HepG2 (cell line): ENCODE data around the gene TMEM198. TPM values are rescaled to one million over a fixed set of nuclear protein-coding genes. Genes with fewer than 3 reads are reported as not detected.

ENCODE experiments used
- ATAC-seq: fragments of 200-7000 bp; cut with Tn5 transposase; 3 replicates; pipeline ENCODE4 v1.9.1; 2020; ENCODE audit warnings: mild to moderate bottlenecking, moderate library complexity
- BruUV-seq: library from RNA; stranded (reverse); fragments of 400-500 nt; replicated peaks from 2 replicates; lab custom pipeline; 2021; lab: Mats Ljungman, UMichigan
- CTCF ChIA-PET: fragments of 300-600 bp; formaldehyde crosslinking; extraction: SDS; loops from one replicate; lab custom pipeline; 2021; ENCODE audit warnings: low total read pairs, inconsistent platforms, low intra/inter-chr PET ratio; lab: Yijun Ruan, JAX
- POLR2A ChIA-PET: fragments of 350-600 bp; sonication (Branson Sonifier 250); formaldehyde crosslinking; loops from one replicate; lab custom pipeline; 2020; ENCODE audit warnings: antibody characterized with exemption, inconsistent platforms; lab: Yijun Ruan, JAX
- DNase-seq: peaks from one replicate; pipeline ENCODE4 v3.0.0-alpha.2; 2015; ENCODE audit warnings: low spot score
- FAIRE-seq: peaks from 3 replicates; lab custom pipeline; 2011; peaks lifted over from hg19 to GRCh38; lab: Jason Lieb, UNC
- H2AFZ ChIP-seq: one replicate; pipeline ENCODE4 v1.6.1; 2011; ENCODE audit warnings: low read length, inconsistent platforms
- H3K27ac ChIP-seq: fragments of 300-600 bp; 3 replicates; pipeline ENCODE4 v1.8.0; 2011; ENCODE audit warnings: mixed run types, mild to moderate bottlenecking, mixed read lengths, low read length, inconsistent platforms; ENCODE audit not compliant: insufficient read depth; ENCODE audit errors: extremely low read length
- H3K27me3 ChIP-seq, 2 experiments: fragments of 200-600 bp in 1 of 2; 2 replicates in 1 of 2; 3 replicates in 1 of 2; pipeline versions ENCODE4 v1.6.0 to v1.8.0; 2011; ENCODE audit warnings: low read length in 2 of 2, mild to moderate bottlenecking in 2 of 2, moderate library complexity in 2 of 2, inconsistent platforms in 1 of 2; ENCODE audit not compliant: insufficient read depth in 2 of 2, control insufficient read depth in 1 of 2
- H3K36me3 ChIP-seq, 2 experiments: fragments of 200-600 bp in 1 of 2; replicated peaks in 1 of 2; 2 replicates in 1 of 2; 3 replicates in 1 of 2; pipeline versions ENCODE4 v1.5.1 to v1.8.0; 2011; ENCODE audit warnings: low read length in 2 of 2, inconsistent platforms in 1 of 2; ENCODE audit not compliant: insufficient read depth in 2 of 2, control insufficient read depth in 1 of 2
- H3K4me1 ChIP-seq: 2 replicates; pipeline ENCODE4 v1.5.1; 2012; ENCODE audit warnings: low read length, inconsistent platforms; ENCODE audit not compliant: insufficient read depth
- H3K4me2 ChIP-seq: 2 replicates; pipeline ENCODE4 v1.6.0; 2011; ENCODE audit warnings: low read depth, low read length, inconsistent platforms
- H3K4me3 ChIP-seq, 3 experiments: fragments of 200-600 bp in 1 of 3; sonication (generic), shearing (Covaris generic) in 1 of 3; replicated peaks in 1 of 3; 2 replicates each; pipeline ENCODE4 v1.5.1; 2011 to 2016; ENCODE audit warnings: low read length in 3 of 3, inconsistent platforms in 2 of 3, low read depth in 2 of 3, mild to moderate bottlenecking in 2 of 3, control low read depth in 1 of 3, mixed read lengths in 1 of 3; ENCODE audit not compliant: insufficient read depth in 1 of 3
- H3K79me2 ChIP-seq: one replicate; pipeline ENCODE4 v1.6.1; 2011; ENCODE audit warnings: low read length, inconsistent platforms; ENCODE audit not compliant: insufficient read depth
- H3K9ac ChIP-seq: 2 replicates; pipeline ENCODE4 v1.6.0; 2011; ENCODE audit warnings: mild to moderate bottlenecking, low read depth, low read length, inconsistent platforms; ENCODE audit not compliant: insufficient read depth
- H3K9me3 ChIP-seq: 2 replicates; pipeline ENCODE4 v1.5.1; 2012; ENCODE audit warnings: mild to moderate bottlenecking, low read length
- H4K20me1 ChIP-seq: 2 replicates; pipeline ENCODE4 v1.6.0; 2011; ENCODE audit warnings: inconsistent platforms, mild to moderate bottlenecking, low read length, moderate library complexity; ENCODE audit not compliant: insufficient read depth
- DNMT1 ChIP-seq: sonication (generic); formaldehyde crosslinking; IDR thresholded peaks from 2 replicates; pipeline ENCODE4 v1.5.1; 2020; ENCODE audit warnings: mild to moderate bottlenecking, missing genetic modification reagents
- FIP1L1 ChIP-seq: fragments of 200-400 bp; formaldehyde crosslinking; IDR thresholded peaks from 2 replicates; pipeline ENCODE4 v1.6.1; 2018; ENCODE audit warnings: low read depth, mild to moderate bottlenecking, low read length, moderate library complexity, borderline replicate concordance; ENCODE audit not compliant: insufficient read depth
- HNRNPUL1 ChIP-seq: fragments of 200-400 bp; formaldehyde crosslinking; IDR thresholded peaks from 2 replicates; pipeline ENCODE4 v1.6.1; 2017; ENCODE audit warnings: low read depth, mild to moderate bottlenecking, low read length, moderate library complexity
- MTF2 ChIP-seq: sonication (generic); formaldehyde crosslinking; IDR thresholded peaks from 2 replicates; pipeline ENCODE4 v1.5.0; 2020; ENCODE audit warnings: missing genetic modification reagents, borderline replicate concordance
- NBN ChIP-seq: fragments of 450-650 bp; conservative IDR thresholded peaks from 2 replicates; pipeline ENCODE4 v1.6.1; 2017
- NFATC3 ChIP-seq: sonication (generic); formaldehyde crosslinking; IDR thresholded peaks from 2 replicates; pipeline ENCODE4 v1.5.1; 2020; ENCODE audit warnings: mild to moderate bottlenecking, missing genetic modification reagents
- NR1H2 ChIP-seq: sonication (generic); formaldehyde crosslinking; IDR thresholded peaks from 2 replicates; pipeline ENCODE4 v1.8.1; 2022; ENCODE audit warnings: low read depth, missing genetic modification reagents, borderline replicate concordance
- ZMYM3 ChIP-seq: sonication (generic); formaldehyde crosslinking; IDR thresholded peaks from 2 replicates; pipeline ENCODE4 v1.5.1; 2020; ENCODE audit warnings: mild to moderate bottlenecking, missing genetic modification reagents
- ZNF350 ChIP-seq: sonication (generic); formaldehyde crosslinking; IDR thresholded peaks from 2 replicates; pipeline ENCODE4 v1.4.0; 2020; ENCODE audit warnings: mild to moderate bottlenecking, low read depth, missing genetic modification reagents, borderline replicate concordance
- ZNF354B ChIP-seq: sonication (generic); formaldehyde crosslinking; IDR thresholded peaks from 2 replicates; pipeline ENCODE4 v1.8.0; 2022; ENCODE audit warnings: mild to moderate bottlenecking, missing genetic modification reagents
- ZNF367 ChIP-seq: sonication (generic); formaldehyde crosslinking; IDR thresholded peaks from 2 replicates; pipeline ENCODE4 v1.4.0; 2020; ENCODE audit warnings: missing genetic modification reagents, borderline replicate concordance
- ZNF567 ChIP-seq: sonication (generic); formaldehyde crosslinking; IDR thresholded peaks from 2 replicates; pipeline ENCODE4 v1.8.1; 2023; ENCODE audit warnings: mild to moderate bottlenecking, missing genetic modification reagents, borderline replicate concordance
- ZNF589 ChIP-seq: sonication (generic); formaldehyde crosslinking; conservative IDR thresholded peaks from 2 replicates; pipeline ENCODE4 v1.8.0; 2022; ENCODE audit warnings: mild to moderate bottlenecking, moderate library complexity, missing genetic modification reagents
- ZNF703 ChIP-seq: sonication (generic); formaldehyde crosslinking; IDR thresholded peaks from 2 replicates; pipeline ENCODE4 v1.5.1; 2020; ENCODE audit warnings: missing genetic modification reagents, mild to moderate bottlenecking, moderate library complexity, borderline replicate concordance
- ZNF75D ChIP-seq: sonication (generic); formaldehyde crosslinking; IDR thresholded peaks from 2 replicates; pipeline ENCODE4 v1.8.1; 2023; ENCODE audit warnings: missing genetic modification reagents, mild to moderate bottlenecking, borderline replicate concordance
- WGBS: methylation state at CpG from one replicate; pipeline ENCODE4 v1.1.6; 2017; ENCODE audit warnings: low lambda C conversion rate; 5-methylcytosine and 5-hydroxymethylcytosine counted together
- in situ Hi-C: cut with HindIII; loops from 2 replicates; pipeline ENCODE4 v1.10.0; 2017; ENCODE audit warnings: low pct_unique_long_range_greater_than_20kb; ENCODE audit not compliant: extremely low pct_ligation_motif_present
- intact Hi-C: fragments of 100-400 bp; cut with micrococcal nuclease; formaldehyde crosslinking; loops from one replicate; pipeline ENCODE4 v1.10.0; 2022; ENCODE audit not compliant: unreplicated experiment
- polyA plus RNA-seq, 8 experiments: library from polyadenylated mRNA; depleted of rRNA in 3 of 8; stranded (reverse) in 7 of 8; unstranded in 1 of 8; fragments of >200 nt; fragmentation: Illumina TruSeq in 4 of 8; extraction: Trizol in 4 of 8; gene quantifications; 2 replicates each; pipeline versions ENCODE4 v1.2.1 to v1.2.3, GENCODE V29; 2011 to 2016; ENCODE audit warnings: low read depth in 4 of 8, missing spikeins in 1 of 8, mixed read lengths in 1 of 8; ENCODE audit not compliant: insufficient read depth in 1 of 8
- total RNA-seq, 5 experiments: library from RNA; depleted of rRNA; stranded (reverse); fragments of >200 nt; fragmentation: Illumina TruSeq; extraction: Trizol; gene quantifications; 2 replicates each; pipeline ENCODE4 v1.2.3, GENCODE V29; 2016; ENCODE audit warnings: low read depth in 1 of 5
- TF ChIP-seq, protein P1 (sequence below): sonication (generic); formaldehyde crosslinking; IDR thresholded peaks from 2 replicates; pipeline ENCODE4 v1.4.0; 2020; ENCODE audit warnings: missing genetic modification reagents, borderline replicate concordance
- TF ChIP-seq, protein P2 (sequence below): sonication (generic); formaldehyde crosslinking; IDR thresholded peaks from 2 replicates; pipeline ENCODE4 v1.8.1; 2022; ENCODE audit warnings: low read depth, mild to moderate bottlenecking, missing genetic modification reagents
- TF ChIP-seq, protein P3 (sequence below): sonication (generic); formaldehyde crosslinking; IDR thresholded peaks from 2 replicates; pipeline ENCODE4 v1.4.0; 2020; ENCODE audit warnings: missing genetic modification reagents

The TMEM198 gene
- total and polyA plus RNA-seq, 2 of the 13 experiments (the other 11 are each of a cell fraction or from before 2014, with no cell fraction given) = 17.3 to 23.5 TPM

DNA sequence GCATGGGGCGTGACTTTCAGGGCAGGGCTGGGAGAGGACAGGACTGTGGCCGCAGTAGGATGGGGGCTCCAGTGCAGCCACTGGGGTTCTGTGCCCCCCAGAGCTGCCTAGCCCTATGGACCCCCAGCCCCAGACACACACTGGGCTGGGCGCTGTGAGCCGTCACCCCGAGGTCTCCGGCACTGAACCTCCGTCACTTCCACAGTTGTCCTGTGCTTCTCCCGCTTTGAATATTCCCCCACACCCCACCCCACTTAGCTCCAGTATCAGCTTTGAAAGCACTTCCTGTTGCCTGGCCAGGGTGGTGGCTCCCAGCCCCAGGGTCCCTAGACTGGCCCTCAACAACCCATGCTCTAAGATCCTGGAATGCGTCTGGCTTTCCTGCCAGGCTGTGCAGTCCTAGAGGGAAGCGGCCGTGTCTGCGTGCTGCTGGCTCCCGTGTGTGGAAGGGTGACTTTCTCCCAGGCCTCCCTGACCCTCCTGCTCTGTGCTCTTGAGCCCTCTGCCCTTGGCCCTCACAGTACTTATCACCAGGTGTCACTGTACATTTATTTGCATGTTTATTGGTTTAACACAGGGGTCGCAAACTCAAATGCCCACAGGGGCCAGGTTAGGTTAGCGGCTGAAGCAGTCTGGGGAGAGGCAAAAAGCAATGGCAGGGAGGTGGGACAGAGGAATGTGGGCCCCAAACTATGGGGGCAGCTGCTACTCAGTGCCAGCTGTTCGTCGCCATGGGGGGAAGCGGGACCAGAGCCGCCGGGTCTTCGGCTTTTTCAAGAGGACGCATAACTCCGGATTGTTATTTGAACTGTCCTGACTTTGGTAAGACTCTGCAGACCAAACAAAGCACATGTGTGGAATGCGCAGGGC, 17.6 kb downstream of the TMEM198 start:
- ChIA-PET CTCF (interaction anchor here (2.7 to 3.7 kb wide), 2 partner anchors 20 to 81 kb away, joined by 19 to 28 read pairs; no protein-coding TSS in a partner anchor), POLR2A (interaction anchor here (0.6 to 4.2 kb wide), 11 partner anchors 9 to 63 kb away, joined by 3 to 45 read pairs (median 6); partner anchors contain the start of genes CHPF, GMPPA, INHA and OBSL1)
- Histone ChIP-seq H3K27ac (peak overlapping the region; percentile 7), H3K4me3 (no peak overlapping the region), H3K4me1 (peaks cover 46% of the 10 kb centered on the region), H3K36me3 (peaks cover 18 to 28% of the 10 kb centered on the region in 2 experiments; a peak in 4 of 5 replicates), H3K4me2 (peak overlapping the region; percentile 41), H3K9me3 (no peaks in the 10 kb centered on the region), H3K79me2 (no peaks in the 10 kb centered on the region), H4K20me1 (no peaks in the 10 kb centered on the region), H2AFZ (no peak overlapping the region), H3K27me3 (no peaks in the 10 kb centered on the region), H3K9ac (no peak overlapping the region)
- ATAC-seq (peak; percentile 66), FAIRE-seq (peak; percentile 51), DNase-seq (peak; percentile 60)
- in situ Hi-C loops (loop anchor here (5.0 kb wide), 1 partner anchor 36 kb away; the partner anchor contains the start of gene STK11IP), intact Hi-C loops (loop anchor here (1.0 to 5.0 kb wide), 3 partner anchors 21 to 81 kb away; partner anchors contain the start of gene STK11IP)
- TSS peak; percentile 23 for BruUV-seq
- WGBS = 68% methylated on average over 22 of the region's 24 CpGs
- TF ChIP-seq, protein P1, sequence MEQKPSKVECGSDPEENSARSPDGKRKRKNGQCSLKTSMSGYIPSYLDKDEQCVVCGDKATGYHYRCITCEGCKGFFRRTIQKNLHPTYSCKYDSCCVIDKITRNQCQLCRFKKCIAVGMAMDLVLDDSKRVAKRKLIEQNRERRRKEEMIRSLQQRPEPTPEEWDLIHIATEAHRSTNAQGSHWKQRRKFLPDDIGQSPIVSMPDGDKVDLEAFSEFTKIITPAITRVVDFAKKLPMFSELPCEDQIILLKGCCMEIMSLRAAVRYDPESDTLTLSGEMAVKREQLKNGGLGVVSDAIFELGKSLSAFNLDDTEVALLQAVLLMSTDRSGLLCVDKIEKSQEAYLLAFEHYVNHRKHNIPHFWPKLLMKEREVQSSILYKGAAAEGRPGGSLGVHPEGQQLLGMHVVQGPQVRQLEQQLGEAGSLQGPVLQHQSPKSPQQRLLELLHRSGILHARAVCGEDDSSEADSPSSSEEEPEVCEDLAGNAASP (CRISPR knock-in tag) = no peak
- TF ChIP-seq FIP1L1 = no peak
- TF ChIP-seq ZNF703 (CRISPR knock-in tag) = no peak
- TF ChIP-seq, protein P2, sequence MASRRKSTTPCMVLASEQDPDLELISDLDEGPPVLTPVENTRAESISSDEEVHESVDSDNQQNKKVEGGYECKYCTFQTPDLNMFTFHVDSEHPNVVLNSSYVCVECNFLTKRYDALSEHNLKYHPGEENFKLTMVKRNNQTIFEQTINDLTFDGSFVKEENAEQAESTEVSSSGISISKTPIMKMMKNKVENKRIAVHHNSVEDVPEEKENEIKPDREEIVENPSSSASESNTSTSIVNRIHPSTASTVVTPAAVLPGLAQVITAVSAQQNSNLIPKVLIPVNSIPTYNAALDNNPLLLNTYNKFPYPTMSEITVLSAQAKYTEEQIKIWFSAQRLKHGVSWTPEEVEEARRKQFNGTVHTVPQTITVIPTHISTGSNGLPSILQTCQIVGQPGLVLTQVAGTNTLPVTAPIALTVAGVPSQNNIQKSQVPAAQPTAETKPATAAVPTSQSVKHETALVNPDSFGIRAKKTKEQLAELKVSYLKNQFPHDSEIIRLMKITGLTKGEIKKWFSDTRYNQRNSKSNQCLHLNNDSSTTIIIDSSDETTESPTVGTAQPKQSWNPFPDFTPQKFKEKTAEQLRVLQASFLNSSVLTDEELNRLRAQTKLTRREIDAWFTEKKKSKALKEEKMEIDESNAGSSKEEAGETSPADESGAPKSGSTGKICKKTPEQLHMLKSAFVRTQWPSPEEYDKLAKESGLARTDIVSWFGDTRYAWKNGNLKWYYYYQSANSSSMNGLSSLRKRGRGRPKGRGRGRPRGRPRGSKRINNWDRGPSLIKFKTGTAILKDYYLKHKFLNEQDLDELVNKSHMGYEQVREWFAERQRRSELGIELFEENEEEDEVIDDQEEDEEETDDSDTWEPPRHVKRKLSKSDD (CRISPR knock-in tag) = no peak
- TF ChIP-seq NBN = no peak
- no peak for TF ChIP-seq DNMT1 (CRISPR knock-in tag)
- no peak for TF ChIP-seq NFATC3 (CRISPR knock-in tag)
- TF ChIP-seq, protein P3, sequence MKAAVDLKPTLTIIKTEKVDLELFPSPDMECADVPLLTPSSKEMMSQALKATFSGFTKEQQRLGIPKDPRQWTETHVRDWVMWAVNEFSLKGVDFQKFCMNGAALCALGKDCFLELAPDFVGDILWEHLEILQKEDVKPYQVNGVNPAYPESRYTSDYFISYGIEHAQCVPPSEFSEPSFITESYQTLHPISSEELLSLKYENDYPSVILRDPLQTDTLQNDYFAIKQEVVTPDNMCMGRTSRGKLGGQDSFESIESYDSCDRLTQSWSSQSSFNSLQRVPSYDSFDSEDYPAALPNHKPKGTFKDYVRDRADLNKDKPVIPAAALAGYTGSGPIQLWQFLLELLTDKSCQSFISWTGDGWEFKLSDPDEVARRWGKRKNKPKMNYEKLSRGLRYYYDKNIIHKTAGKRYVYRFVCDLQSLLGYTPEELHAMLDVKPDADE (CRISPR knock-in tag) = no peak
- TF ChIP-seq ZNF589 (CRISPR knock-in tag) = peak; percentile 42; the same call in 1 of the 2 replicates
- TF ChIP-seq ZNF354B (CRISPR knock-in tag) = no peak
- TF ChIP-seq ZNF567 = no peak
- TF ChIP-seq MTF2 (CRISPR knock-in tag) = no peak
- TF ChIP-seq ZMYM3 (CRISPR knock-in tag) = no peak
- no peak for TF ChIP-seq HNRNPUL1
- TF ChIP-seq NR1H2 (CRISPR knock-in tag) = no peak
- no peak for TF ChIP-seq ZNF75D (CRISPR knock-in tag)
- TF ChIP-seq ZNF350 (CRISPR knock-in tag) = no peak; the same call in 1 of the 2 replicates
- TF ChIP-seq ZNF367 = no peak
